Nephron progenitor cell (in vitro differentiated cells): ENCODE data around the gene BAAT.

Source experiments
- DNase-seq: peaks from one replicate; pipeline ENCODE4 v3.0.0; 2021
- H3K27ac Mint-ChIP-seq: 2 replicates; pipeline ENCODE4 v1.8.0; 2021; ENCODE audit warnings: mild to moderate bottlenecking, moderate library complexity, mixed read lengths
- H3K27me3 Mint-ChIP-seq: 2 replicates; pipeline ENCODE4 v1.8.0; 2021; ENCODE audit warnings: mild to moderate bottlenecking, low read depth, mixed read lengths; ENCODE audit not compliant: poor library complexity
- H3K36me3 Mint-ChIP-seq: 2 replicates; pipeline ENCODE4 v1.8.0; 2021; ENCODE audit warnings: low read depth, mixed read lengths
- H3K4me1 Mint-ChIP-seq: 2 replicates; pipeline ENCODE4 v1.8.0; 2021; ENCODE audit warnings: mixed read lengths
- H3K4me3 Mint-ChIP-seq: 2 replicates; pipeline ENCODE4 v1.8.0; 2021; ENCODE audit warnings: mild to moderate bottlenecking, moderate library complexity, mixed read lengths
- H3K9me3 Mint-ChIP-seq: 2 replicates; pipeline ENCODE4 v1.8.0; 2021; ENCODE audit warnings: mild to moderate bottlenecking, moderate library complexity, mixed read lengths
- CTCF ChIP-seq: fragments of 200-600 bp; sonication (generic); IDR thresholded peaks from 2 replicates; pipeline ENCODE4 v1.5.0; 2021; ENCODE audit warnings: antibody characterized with exemption

Gene BAAT

GRCh38 chr9:101417977-101418376 lies 33.2 kb upstream of the BAAT start:
- no peak for DNase-seq
- H3K36me3 Mint-ChIP-seq: peaks cover 38% of the 10 kb centered on the region
- TF ChIP-seq CTCF: no peak
- no peak overlapping the region for H3K27ac Mint-ChIP-seq
- H3K9me3 Mint-ChIP-seq: peaks cover 35% of the 10 kb centered on the region
- H3K4me1 Mint-ChIP-seq: no peaks in the 10 kb centered on the region
- H3K4me3 Mint-ChIP-seq: no peak overlapping the region
- no peaks in the 10 kb centered on the region for H3K27me3 Mint-ChIP-seq

GRCh38 chr9:101417389-101417788 lies 32.6 kb upstream of the BAAT start:
- no peak overlapping the region for H3K4me3 Mint-ChIP-seq
- no peaks in the 10 kb centered on the region for H3K27me3 Mint-ChIP-seq
- H3K36me3 Mint-ChIP-seq: peaks cover 44% of the 10 kb centered on the region
- TF ChIP-seq CTCF: no peak
- no peaks in the 10 kb centered on the region for H3K4me1 Mint-ChIP-seq
- no peak overlapping the region for H3K27ac Mint-ChIP-seq
- H3K9me3 Mint-ChIP-seq: peaks cover 41% of the 10 kb centered on the region
- no peak for DNase-seq

- no peak overlapping the region for H3K4me3 Mint-ChIP-seq
- H3K27ac Mint-ChIP-seq: no peak overlapping the region
- TF ChIP-seq CTCF: no peak
- peaks cover 58% of the 10 kb centered on the region for H3K9me3 Mint-ChIP-seq
- no peaks in the 10 kb centered on the region for H3K4me1 Mint-ChIP-seq
- H3K36me3 Mint-ChIP-seq: peaks cover 62% of the 10 kb centered on the region
- DNase-seq: no peak
- no peaks in the 10 kb centered on the region for H3K27me3 Mint-ChIP-seq
These were observed 30.8 kb upstream of the BAAT start for GRCh38 chr9:101415578-101415977.

- H3K27ac Mint-ChIP-seq: no peak overlapping the region
- no peak for TF ChIP-seq CTCF
- DNase-seq: no peak
- H3K9me3 Mint-ChIP-seq: peaks cover 66% of the 10 kb centered on the region
- no peaks in the 10 kb centered on the region for H3K4me1 Mint-ChIP-seq
- H3K27me3 Mint-ChIP-seq: no peaks in the 10 kb centered on the region
- H3K36me3 Mint-ChIP-seq: peaks cover 69% of the 10 kb centered on the region
- H3K4me3 Mint-ChIP-seq: no peak overlapping the region
These were observed 30.0 kb upstream of the BAAT start for GRCh38 chr9:101414839-101415238.

GRCh38 chr9:101409079-101409477 lies 24.3 kb upstream of the BAAT start:
- peaks cover 99% of the 10 kb centered on the region for H3K9me3 Mint-ChIP-seq
- H3K36me3 Mint-ChIP-seq: peaks cover 100% of the 10 kb centered on the region
- no peak overlapping the region for H3K27ac Mint-ChIP-seq
- TF ChIP-seq CTCF: no peak
- DNase-seq: no peak
- peaks cover 5% of the 10 kb centered on the region for H3K27me3 Mint-ChIP-seq
- no peak overlapping the region for H3K4me3 Mint-ChIP-seq
- no peaks in the 10 kb centered on the region for H3K4me1 Mint-ChIP-seq

- Mint-ChIP-seq H3K9me3 (peaks cover 99% of the 10 kb centered on the region), H3K27ac (no peak overlapping the region), H3K4me1 (no peaks in the 10 kb centered on the region), H3K36me3 (peaks cover 100% of the 10 kb centered on the region), H3K27me3 (peaks cover 5% of the 10 kb centered on the region), H3K4me3 (no peak overlapping the region)
- TF ChIP-seq CTCF: no peak
- no peak for DNase-seq
These were observed 23.7 kb upstream of the BAAT start for GRCh38 chr9:101408374-101409078.
